GM12872 (cell line): ENCODE measurements around the gene LRRC46.

Experiments used
- CTCF ChIP-seq: IDR thresholded peaks from 3 replicates; pipeline ENCODE4 v1.5.1; 2011; ENCODE audit warnings: low read depth, mild to moderate bottlenecking, low read length, moderate library complexity; ENCODE audit not compliant: insufficient read depth

The LRRC46 gene

GRCh38 chr17:47806026-47806912 lies 25.2 kb upstream of the LRRC46 start:
- no peak for TF ChIP-seq CTCF

- no peak for TF ChIP-seq CTCF
Observed at GRCh38 chr17:47806913-47807255, 24.6 kb upstream of the LRRC46 start.

- no peak for TF ChIP-seq CTCF
Observed at GRCh38 chr17:47807421-47807820, 24.0 kb upstream of the LRRC46 start.

GRCh38 chr17:47808036-47808829 lies 23.2 kb upstream of the LRRC46 start:
- TF ChIP-seq CTCF = no peak

- TF ChIP-seq CTCF = no peak
Observed at GRCh38 chr17:47808830-47809480, 22.5 kb upstream of the LRRC46 start.

- TF ChIP-seq CTCF = no peak
Observed at GRCh38 chr17:47810200-47810821, 21.2 kb upstream of the LRRC46 start.
